Panc1 (cell line): ENCODE data around the gene OR52N4. TPM values are rescaled to one million over a fixed set of nuclear protein-coding genes. Genes with fewer than 3 reads are reported as not detected.

ENCODE experiments used
- ATAC-seq: fragments of 200-7000 bp; cut with Tn5 transposase; 2 replicates; pipeline ENCODE4 v1.9.1; 2020; ENCODE audit warnings: mild to moderate bottlenecking, moderate library complexity
- Bru-seq: library from RNA; stranded (reverse); fragments of 400-500 nt; gene quantifications from one replicate; lab custom pipeline; 2021; lab: Mats Ljungman, UMichigan
- BruChase-seq, 2 experiments: library from RNA; stranded (reverse); fragments of 400-500 nt; gene quantifications; one replicate each; lab custom pipeline; 2021; lab: Mats Ljungman, UMichigan
- BruUV-seq: library from RNA; stranded (reverse); fragments of 400-500 nt; replicated peaks from 2 replicates; lab custom pipeline; 2021; lab: Mats Ljungman, UMichigan
- CTCF ChIA-PET: fragments of 300-600 bp; sonication (Branson Sonifier 250); formaldehyde crosslinking; loops from one replicate; lab custom pipeline; 2022; ENCODE audit warnings: antibody characterized with exemption; lab: Charles Lee
- POLR2A ChIA-PET: fragments of 300-600 bp; sonication (Branson Sonifier 250); formaldehyde crosslinking; loops from one replicate; lab custom pipeline; 2022; ENCODE audit warnings: antibody characterized with exemption; lab: Charles Lee
- DNase-seq: peaks from one replicate; pipeline ENCODE4 v3.0.0-alpha.2; 2010; ENCODE audit warnings: low read depth, low spot score
- H3K27ac ChIP-seq: 2 replicates; pipeline ENCODE4 v1.5.1; 2011; ENCODE audit warnings: mild to moderate bottlenecking, low read length, inconsistent platforms
- H3K27me3 ChIP-seq: fragments of 200-500 bp; sonication (Bioruptor generic); 2 replicates; pipeline ENCODE4 v1.6.0; 2014; ENCODE audit warnings: low read length, inconsistent platforms; ENCODE audit not compliant: control insufficient read depth, insufficient read depth
- H3K36me3 ChIP-seq: fragments of 200-500 bp; sonication (Bioruptor generic); 2 replicates; pipeline ENCODE4 v1.5.1; 2014; ENCODE audit warnings: inconsistent platforms, mild to moderate bottlenecking, low read length, moderate library complexity; ENCODE audit not compliant: control insufficient read depth, insufficient read depth
- H3K4me1 ChIP-seq: 2 replicates; pipeline ENCODE4 v1.5.1; 2011; ENCODE audit warnings: inconsistent platforms, mild to moderate bottlenecking, low read length, moderate library complexity; ENCODE audit not compliant: control insufficient read depth, insufficient read depth
- H3K4me3 ChIP-seq, 2 experiments: 2 replicates each; pipeline ENCODE4 v1.5.1; 2011 to 2012; ENCODE audit warnings: low read depth in 2 of 2, low read length in 2 of 2, mild to moderate bottlenecking in 2 of 2, inconsistent platforms in 1 of 2, moderate library complexity in 1 of 2
- H3K9me3 ChIP-seq: fragments of 200-500 bp; sonication (Bioruptor generic); 2 replicates; pipeline ENCODE4 v1.5.1; 2014; ENCODE audit warnings: low read depth, mild to moderate bottlenecking, inconsistent platforms, low read length, moderate library complexity; ENCODE audit not compliant: control insufficient read depth, insufficient read depth
- POLR2AphosphoS5 ChIP-seq: IDR thresholded peaks from 2 replicates; pipeline ENCODE4 v1.6.1; 2012; ENCODE audit warnings: mild to moderate bottlenecking, low read depth, low read length, moderate library complexity
- SIN3A ChIP-seq: IDR thresholded peaks from 2 replicates; pipeline ENCODE4 v1.6.1; 2012; ENCODE audit warnings: low read depth, mild to moderate bottlenecking, low read length, moderate library complexity, borderline replicate concordance; ENCODE audit not compliant: insufficient read depth
- TCF7L2 ChIP-seq: IDR thresholded peaks from 2 replicates; pipeline ENCODE4 v1.6.1; 2011; ENCODE audit warnings: mild to moderate bottlenecking, low read depth, low read length, inconsistent platforms
- in situ Hi-C: cut with HindIII; loops from 2 replicates; pipeline ENCODE4 v1.10.0; 2016; ENCODE audit warnings: low sequenced_read_pairs, low pct_unique_long_range_greater_than_20kb
- intact Hi-C: fragments of 100-400 bp; cut with micrococcal nuclease; formaldehyde crosslinking; loops from one replicate; pipeline ENCODE4 v1.10.0; 2022; ENCODE audit not compliant: unreplicated experiment
- long read RNA-seq: library from polyadenylated mRNA; unstranded; transcript quantifications from one replicate; pipeline ENCODE4 v2.0.0, GENCODE V29; 2021; ENCODE audit not compliant: unreplicated experiment
- polyA plus RNA-seq: library from polyadenylated mRNA; unstranded; fragments of >200 nt; gene quantifications from one replicate; pipeline ENCODE4 v1.2.1, GENCODE V29; 2012; ENCODE audit warnings: missing spikeins; ENCODE audit not compliant: insufficient read length
- total RNA-seq: library from RNA; stranded (reverse); gene quantifications from one replicate; pipeline ENCODE4 v1.2.1, GENCODE V29; 2021; ENCODE audit not compliant: unreplicated experiment
- TF ChIP-seq, protein P1 (sequence below): fragments of 450-650 bp; IDR thresholded peaks from 2 replicates; pipeline ENCODE4 v1.5.1; 2017; ENCODE audit warnings: mild to moderate bottlenecking
- TF ChIP-seq, protein P2 (sequence below), 2 experiments: IDR thresholded peaks; 2 replicates each; pipeline ENCODE4 v1.6.1; 2011 to 2012; ENCODE audit warnings: low read depth in 2 of 2, control low read depth in 1 of 2, low read length in 1 of 2, mild to moderate bottlenecking in 1 of 2, moderate library complexity in 1 of 2; ENCODE audit not compliant: insufficient read depth in 1 of 2

The OR52N4 gene
- total RNA-seq: not detected
- polyA plus RNA-seq: not detected
- not detected for Bru-seq, nascent RNA
- BruChase-seq, experiment 1, labeled RNA remaining after a 2-hour chase: not detected
- not detected for BruChase-seq, experiment 2, labeled RNA remaining after a 6-hour chase
- long read RNA-seq: 0 reads

DNA sequence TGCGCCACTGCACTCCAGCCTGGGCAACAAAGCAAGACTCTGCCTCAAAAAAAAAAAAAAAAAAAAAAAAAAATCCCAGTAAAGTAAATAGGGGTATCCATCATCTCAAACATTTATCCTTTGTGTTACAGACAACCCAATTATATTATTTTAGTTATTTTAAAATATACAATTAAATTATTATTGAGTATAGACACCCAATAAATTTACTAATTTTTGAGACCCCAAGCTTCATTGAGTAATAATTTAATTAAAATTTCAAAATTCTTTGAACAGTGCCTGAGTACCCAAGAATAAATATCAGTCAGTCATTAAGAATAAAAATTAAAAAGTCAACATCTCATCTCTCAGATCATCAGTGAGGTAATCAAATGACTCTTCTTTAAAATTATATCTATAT, at the start of gene OR52N4:
Gene OR52N4, plus strand, starts transcription at position 301 of the 400 bp plus-strand sequence. CDS start 498 bp downstream, outside the sequence.
- DNase-seq (no peak), ATAC-seq (no peak)
- Histone ChIP-seq H3K4me1 (no peaks in the 10 kb centered on the region), H3K9me3 (no peaks in the 10 kb centered on the region), H3K27ac (no peak within 1 kb of the TSS), H3K27me3 (peaks cover 2% of the 10 kb centered on the region; the same call in 1 of the 2 replicates), H3K36me3 (no peaks in the 10 kb centered on the region), H3K4me3 (no peak within 1 kb of the TSS)
- CTCF ChIA-PET: no interaction called here
- intact Hi-C loops: no loop called here
- no TSS peak for BruUV-seq
- TF ChIP-seq TCF7L2: no peak
- TF ChIP-seq, protein P1, sequence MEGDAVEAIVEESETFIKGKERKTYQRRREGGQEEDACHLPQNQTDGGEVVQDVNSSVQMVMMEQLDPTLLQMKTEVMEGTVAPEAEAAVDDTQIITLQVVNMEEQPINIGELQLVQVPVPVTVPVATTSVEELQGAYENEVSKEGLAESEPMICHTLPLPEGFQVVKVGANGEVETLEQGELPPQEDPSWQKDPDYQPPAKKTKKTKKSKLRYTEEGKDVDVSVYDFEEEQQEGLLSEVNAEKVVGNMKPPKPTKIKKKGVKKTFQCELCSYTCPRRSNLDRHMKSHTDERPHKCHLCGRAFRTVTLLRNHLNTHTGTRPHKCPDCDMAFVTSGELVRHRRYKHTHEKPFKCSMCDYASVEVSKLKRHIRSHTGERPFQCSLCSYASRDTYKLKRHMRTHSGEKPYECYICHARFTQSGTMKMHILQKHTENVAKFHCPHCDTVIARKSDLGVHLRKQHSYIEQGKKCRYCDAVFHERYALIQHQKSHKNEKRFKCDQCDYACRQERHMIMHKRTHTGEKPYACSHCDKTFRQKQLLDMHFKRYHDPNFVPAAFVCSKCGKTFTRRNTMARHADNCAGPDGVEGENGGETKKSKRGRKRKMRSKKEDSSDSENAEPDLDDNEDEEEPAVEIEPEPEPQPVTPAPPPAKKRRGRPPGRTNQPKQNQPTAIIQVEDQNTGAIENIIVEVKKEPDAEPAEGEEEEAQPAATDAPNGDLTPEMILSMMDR: no peak
- no peak for TF ChIP-seq SIN3A
- TF ChIP-seq POLR2AphosphoS5: no peak
- TF ChIP-seq, protein P2, sequence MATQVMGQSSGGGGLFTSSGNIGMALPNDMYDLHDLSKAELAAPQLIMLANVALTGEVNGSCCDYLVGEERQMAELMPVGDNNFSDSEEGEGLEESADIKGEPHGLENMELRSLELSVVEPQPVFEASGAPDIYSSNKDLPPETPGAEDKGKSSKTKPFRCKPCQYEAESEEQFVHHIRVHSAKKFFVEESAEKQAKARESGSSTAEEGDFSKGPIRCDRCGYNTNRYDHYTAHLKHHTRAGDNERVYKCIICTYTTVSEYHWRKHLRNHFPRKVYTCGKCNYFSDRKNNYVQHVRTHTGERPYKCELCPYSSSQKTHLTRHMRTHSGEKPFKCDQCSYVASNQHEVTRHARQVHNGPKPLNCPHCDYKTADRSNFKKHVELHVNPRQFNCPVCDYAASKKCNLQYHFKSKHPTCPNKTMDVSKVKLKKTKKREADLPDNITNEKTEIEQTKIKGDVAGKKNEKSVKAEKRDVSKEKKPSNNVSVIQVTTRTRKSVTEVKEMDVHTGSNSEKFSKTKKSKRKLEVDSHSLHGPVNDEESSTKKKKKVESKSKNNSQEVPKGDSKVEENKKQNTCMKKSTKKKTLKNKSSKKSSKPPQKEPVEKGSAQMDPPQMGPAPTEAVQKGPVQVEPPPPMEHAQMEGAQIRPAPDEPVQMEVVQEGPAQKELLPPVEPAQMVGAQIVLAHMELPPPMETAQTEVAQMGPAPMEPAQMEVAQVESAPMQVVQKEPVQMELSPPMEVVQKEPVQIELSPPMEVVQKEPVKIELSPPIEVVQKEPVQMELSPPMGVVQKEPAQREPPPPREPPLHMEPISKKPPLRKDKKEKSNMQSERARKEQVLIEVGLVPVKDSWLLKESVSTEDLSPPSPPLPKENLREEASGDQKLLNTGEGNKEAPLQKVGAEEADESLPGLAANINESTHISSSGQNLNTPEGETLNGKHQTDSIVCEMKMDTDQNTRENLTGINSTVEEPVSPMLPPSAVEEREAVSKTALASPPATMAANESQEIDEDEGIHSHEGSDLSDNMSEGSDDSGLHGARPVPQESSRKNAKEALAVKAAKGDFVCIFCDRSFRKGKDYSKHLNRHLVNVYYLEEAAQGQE (IDR thresholded peaks at IDR 0.05; ENCODE audit: insufficient read depth in 1 of 2, low read depth in 2 of 2, low read length in 1 of 2): no peak
- POLR2A ChIA-PET: no interaction called here
- in situ Hi-C loops: no loop called here

DNA sequence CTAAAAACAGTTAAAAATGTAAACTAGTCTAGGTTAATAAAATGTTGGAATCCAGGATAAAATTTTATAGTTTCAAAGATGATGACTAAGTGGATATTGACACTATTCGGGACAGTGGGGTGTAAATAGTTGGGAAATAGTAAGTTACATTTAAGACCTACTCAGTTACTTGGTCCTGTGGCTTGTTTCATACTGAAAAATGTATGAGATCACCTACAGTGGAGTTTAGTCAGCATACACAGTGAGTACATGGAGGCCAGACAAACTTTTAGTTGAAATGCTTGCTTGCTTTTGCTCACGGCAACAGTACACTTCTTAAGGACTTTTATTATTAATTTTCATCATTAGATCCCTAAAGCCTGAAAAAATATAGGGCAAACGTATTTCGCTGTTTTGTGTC, 48.4 kb upstream of the OR52N4 start:
- no peak for DNase-seq
- H3K27ac ChIP-seq: no peak overlapping the region
- CTCF ChIA-PET: no interaction called here
- no peak overlapping the region for H3K4me3 ChIP-seq
- H3K27me3 ChIP-seq: peaks cover 6% of the 10 kb centered on the region; the same call in 1 of the 2 replicates
- BruUV-seq: no TSS peak
- no peak for TF ChIP-seq SIN3A
- no peaks in the 10 kb centered on the region for H3K36me3 ChIP-seq
- in situ Hi-C loops (no loop called here), intact Hi-C loops (no loop called here)
- H3K4me1 ChIP-seq: no peaks in the 10 kb centered on the region
- H3K9me3 ChIP-seq: no peaks in the 10 kb centered on the region
- POLR2A ChIA-PET: no interaction called here
- ATAC-seq: no peak

DNA sequence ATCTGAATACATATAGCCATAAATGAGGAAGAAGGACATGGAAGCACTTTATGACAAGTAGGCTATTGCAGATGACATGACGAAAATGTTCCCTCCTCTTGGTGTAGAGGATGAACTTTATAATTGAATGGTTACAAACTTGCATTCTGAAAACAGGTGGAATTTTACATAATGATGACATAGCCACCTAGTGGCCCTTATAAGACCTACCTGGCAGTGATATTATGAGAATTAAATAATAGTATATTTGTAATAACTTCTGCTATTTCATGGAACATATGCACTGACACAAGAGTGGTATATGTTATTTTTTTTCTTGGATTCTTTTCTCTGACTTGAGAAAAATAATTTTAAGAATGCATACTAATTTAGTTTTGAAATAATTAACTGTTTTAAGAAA, 41.5 kb upstream of the OR52N4 start:
- Histone ChIP-seq H3K4me3 (no peak overlapping the region), H3K9me3 (no peaks in the 10 kb centered on the region), H3K4me1 (no peaks in the 10 kb centered on the region), H3K27me3 (peaks cover 12% of the 10 kb centered on the region), H3K36me3 (no peaks in the 10 kb centered on the region), H3K27ac (no peak overlapping the region)
- in situ Hi-C loops: no loop called here
- CTCF ChIA-PET: no interaction called here
- no TSS peak for BruUV-seq
- TF ChIP-seq, protein P2 (IDR thresholded peaks at IDR 0.05; ENCODE audit: insufficient read depth in 1 of 2, low read depth in 2 of 2, low read length in 1 of 2): no peak
- TF ChIP-seq, protein P1: peak; percentile 73
- TF ChIP-seq POLR2AphosphoS5: no peak
- ATAC-seq (peak; percentile 73), DNase-seq (no peak)
- intact Hi-C loops: loop anchor here (5.0 kb wide), 1 partner anchor 235 kb away; no protein-coding TSS in a partner anchor
- POLR2A ChIA-PET: no interaction called here
